ENCODE results near the gene TRPM5.

DNA sequence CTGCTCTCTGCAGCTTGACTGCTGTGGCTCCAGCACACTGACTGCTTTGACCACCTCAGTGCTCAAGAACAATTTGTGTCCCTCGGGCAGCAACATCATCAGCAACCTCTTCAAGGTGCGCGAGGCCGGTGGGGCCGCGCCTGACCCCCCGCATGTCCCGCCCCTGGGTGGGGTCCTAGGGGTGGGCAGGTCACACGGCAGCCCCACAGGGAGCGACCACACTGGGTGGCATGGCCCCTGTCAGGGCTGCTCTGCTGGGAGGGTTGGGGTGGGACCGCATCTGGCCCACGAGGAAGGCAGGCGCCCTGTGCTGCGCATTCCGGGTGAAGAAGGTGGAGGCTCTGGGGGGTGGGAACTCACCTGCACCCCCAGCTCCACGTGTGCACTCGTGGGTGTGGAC is 48.5 kb downstream of the TRPM5 start:
- TF ChIP-seq, protein P1, sequence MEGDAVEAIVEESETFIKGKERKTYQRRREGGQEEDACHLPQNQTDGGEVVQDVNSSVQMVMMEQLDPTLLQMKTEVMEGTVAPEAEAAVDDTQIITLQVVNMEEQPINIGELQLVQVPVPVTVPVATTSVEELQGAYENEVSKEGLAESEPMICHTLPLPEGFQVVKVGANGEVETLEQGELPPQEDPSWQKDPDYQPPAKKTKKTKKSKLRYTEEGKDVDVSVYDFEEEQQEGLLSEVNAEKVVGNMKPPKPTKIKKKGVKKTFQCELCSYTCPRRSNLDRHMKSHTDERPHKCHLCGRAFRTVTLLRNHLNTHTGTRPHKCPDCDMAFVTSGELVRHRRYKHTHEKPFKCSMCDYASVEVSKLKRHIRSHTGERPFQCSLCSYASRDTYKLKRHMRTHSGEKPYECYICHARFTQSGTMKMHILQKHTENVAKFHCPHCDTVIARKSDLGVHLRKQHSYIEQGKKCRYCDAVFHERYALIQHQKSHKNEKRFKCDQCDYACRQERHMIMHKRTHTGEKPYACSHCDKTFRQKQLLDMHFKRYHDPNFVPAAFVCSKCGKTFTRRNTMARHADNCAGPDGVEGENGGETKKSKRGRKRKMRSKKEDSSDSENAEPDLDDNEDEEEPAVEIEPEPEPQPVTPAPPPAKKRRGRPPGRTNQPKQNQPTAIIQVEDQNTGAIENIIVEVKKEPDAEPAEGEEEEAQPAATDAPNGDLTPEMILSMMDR (IDR thresholded peaks at IDR 0.05; ENCODE audit: low read length) = no peak
- TF ChIP-seq EZH2 (optimal IDR thresholded peaks at IDR 0.05; ENCODE audit: low read depth, low read length) = no peak

Measured in MM.1S (cell line).